Hepatocyte (in vitro differentiated cells): ENCODE data around the gene DRAXIN.

Source experiments
- CTCF ChIP-seq: fragments of 200-600 bp; sonication (generic); IDR thresholded peaks from 2 replicates; pipeline ENCODE4 v1.5.1; 2016; ENCODE audit warnings: antibody characterized with exemption, mild to moderate bottlenecking; ENCODE audit not compliant: poor library complexity
- EZH2 ChIP-seq: fragments of 200-600 bp; sonication (generic); IDR thresholded peaks from 2 replicates; pipeline ENCODE4 v1.6.1; 2016; ENCODE audit warnings: antibody characterized with exemption, mild to moderate bottlenecking, borderline replicate concordance

GRCh38 chr1:11653861-11654136, 37.7 kb upstream of the DRAXIN start:
- TF ChIP-seq CTCF (no peak), EZH2 (no peak)
